ENCODE results near the gene GTF2IRD2.
"Not testable (repeated sequence)": the region's sequence is repeated elsewhere in the genome, so short reads cannot be mapped to it uniquely, and the experiment has no call there.

GTF2IRD2 gene

GRCh38 chr7:74783595-74783994 is 67.8 kb downstream of the GTF2IRD2 start:
- not testable (repeated sequence) for DNase-seq

- DNase-seq, result not testable (repeated sequence)
These were observed 69.7 kb downstream of the GTF2IRD2 start for GRCh38 chr7:74781746-74782145.

GRCh38 chr7:74779053-74779452 is 72.4 kb downstream of the GTF2IRD2 start:
- DNase-seq, result not testable (repeated sequence)

GRCh38 chr7:74775111-74775510 is 76.3 kb downstream of the GTF2IRD2 start:
- DNase-seq, result not testable (repeated sequence)

- DNase-seq, result not testable (repeated sequence)
These were observed 77.3 kb downstream of the GTF2IRD2 start, which contains the start of gene NCF1 for GRCh38 chr7:74773760-74774750. NCF1 (plus strand) TSS chr7:74774011; CDS start chr7:74774032, 21 bp downstream.

- peak; percentile 0 for DNase-seq
These were observed 79.3 kb downstream of the GTF2IRD2 start for GRCh38 chr7:74772093-74772492.

- DNase-seq, result not testable (repeated sequence)
These were observed 81.3 kb downstream of the GTF2IRD2 start for GRCh38 chr7:74770062-74770461.

GRCh38 chr7:74766991-74767390 is 84.4 kb downstream of the GTF2IRD2 start:
- not testable (repeated sequence) for DNase-seq

- DNase-seq, result not testable (repeated sequence)
These were observed 84.9 kb downstream of the GTF2IRD2 start for GRCh38 chr7:74766509-74766908.

GRCh38 chr7:74765205-74765918 is 86.0 kb downstream of the GTF2IRD2 start:
- DNase-seq, result not testable (repeated sequence)

- not testable (repeated sequence) for DNase-seq
These were observed 92.4 kb downstream of the GTF2IRD2 start for GRCh38 chr7:74758982-74759381.

GRCh38 chr7:74758268-74758667 is 93.1 kb downstream of the GTF2IRD2 start:
- DNase-seq, result not testable (repeated sequence)

GRCh38 chr7:74756673-74757072 is 94.7 kb downstream of the GTF2IRD2 start:
- not testable (repeated sequence) for DNase-seq

GRCh38 chr7:74753921-74754482 is 97.4 kb downstream of the GTF2IRD2 start:
- not testable (repeated sequence) for DNase-seq

Measured in hematopoietic multipotent progenitor cell treated with erythropoietin and hydrocortisone succinate and interleukin-3 and kit ligand, for 4 days (in vitro differentiated cells).